Loucy (cell line): ENCODE data around the gene CARD9.

Experiments
- EZH2phosphoT487 ChIP-seq: fragments of 200-600 bp; IDR thresholded peaks from 2 replicates; pipeline ENCODE4 v1.6.1; 2018; ENCODE audit warnings: antibody characterized with exemption, mild to moderate bottlenecking, moderate library complexity, borderline replicate concordance
- TF ChIP-seq, protein P1 (sequence below): fragments of 200-600 bp; sonication (generic); conservative IDR thresholded peaks from 2 replicates; pipeline ENCODE4 v1.5.1; 2014; ENCODE audit warnings: mild to moderate bottlenecking, antibody characterized with exemption, low read length

DNA sequence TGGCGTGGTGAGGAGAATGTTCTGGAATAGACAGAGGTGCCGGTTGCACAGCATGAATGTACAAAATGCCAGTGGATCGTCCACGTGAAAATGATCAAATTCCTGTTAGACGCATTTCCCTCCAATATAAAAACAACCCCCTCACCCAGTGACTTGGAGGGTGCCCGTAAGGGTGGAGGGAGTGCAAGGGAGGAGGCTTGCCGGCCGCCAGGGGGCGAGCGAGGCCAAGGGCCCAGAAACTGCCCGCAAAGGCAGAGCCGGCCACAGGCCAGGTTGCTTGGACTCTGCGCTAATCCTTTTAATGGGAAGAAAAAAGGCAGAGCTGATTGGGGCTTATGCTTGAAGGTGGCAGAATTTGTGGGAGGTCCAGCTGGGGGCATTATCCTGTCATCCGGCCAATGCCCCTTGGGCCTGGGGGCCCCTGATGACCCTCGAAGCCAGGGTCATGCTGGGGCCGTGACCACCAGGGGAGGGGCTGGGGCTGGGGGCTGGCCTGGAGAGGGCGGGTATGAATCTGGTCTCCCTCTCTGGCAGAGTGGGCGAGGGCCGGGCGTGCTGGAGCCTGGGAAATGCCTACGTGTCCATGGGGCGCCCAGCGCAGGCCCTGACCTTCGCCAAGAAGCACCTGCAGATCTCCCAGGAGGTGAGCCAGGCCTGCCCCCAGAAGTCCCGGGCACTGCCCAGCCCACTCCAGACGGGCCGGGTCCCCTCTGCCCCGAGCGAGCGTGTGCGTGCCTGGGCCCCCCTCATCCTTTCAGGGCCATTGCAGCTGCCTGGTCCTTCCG lies 34.1 kb downstream of the CARD9 start:
- TF ChIP-seq EZH2phosphoT487, result no peak
- TF ChIP-seq, protein P1, sequence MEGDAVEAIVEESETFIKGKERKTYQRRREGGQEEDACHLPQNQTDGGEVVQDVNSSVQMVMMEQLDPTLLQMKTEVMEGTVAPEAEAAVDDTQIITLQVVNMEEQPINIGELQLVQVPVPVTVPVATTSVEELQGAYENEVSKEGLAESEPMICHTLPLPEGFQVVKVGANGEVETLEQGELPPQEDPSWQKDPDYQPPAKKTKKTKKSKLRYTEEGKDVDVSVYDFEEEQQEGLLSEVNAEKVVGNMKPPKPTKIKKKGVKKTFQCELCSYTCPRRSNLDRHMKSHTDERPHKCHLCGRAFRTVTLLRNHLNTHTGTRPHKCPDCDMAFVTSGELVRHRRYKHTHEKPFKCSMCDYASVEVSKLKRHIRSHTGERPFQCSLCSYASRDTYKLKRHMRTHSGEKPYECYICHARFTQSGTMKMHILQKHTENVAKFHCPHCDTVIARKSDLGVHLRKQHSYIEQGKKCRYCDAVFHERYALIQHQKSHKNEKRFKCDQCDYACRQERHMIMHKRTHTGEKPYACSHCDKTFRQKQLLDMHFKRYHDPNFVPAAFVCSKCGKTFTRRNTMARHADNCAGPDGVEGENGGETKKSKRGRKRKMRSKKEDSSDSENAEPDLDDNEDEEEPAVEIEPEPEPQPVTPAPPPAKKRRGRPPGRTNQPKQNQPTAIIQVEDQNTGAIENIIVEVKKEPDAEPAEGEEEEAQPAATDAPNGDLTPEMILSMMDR, result peak; percentile 65
